ENCODE results near the gene LIN52. TPM values are rescaled to one million over a fixed set of nuclear protein-coding genes. Genes with fewer than 3 reads are reported as not detected.

Gene LIN52
- total RNA-seq, 1 experiment from 2014 or later = 9.5 TPM

DNA sequence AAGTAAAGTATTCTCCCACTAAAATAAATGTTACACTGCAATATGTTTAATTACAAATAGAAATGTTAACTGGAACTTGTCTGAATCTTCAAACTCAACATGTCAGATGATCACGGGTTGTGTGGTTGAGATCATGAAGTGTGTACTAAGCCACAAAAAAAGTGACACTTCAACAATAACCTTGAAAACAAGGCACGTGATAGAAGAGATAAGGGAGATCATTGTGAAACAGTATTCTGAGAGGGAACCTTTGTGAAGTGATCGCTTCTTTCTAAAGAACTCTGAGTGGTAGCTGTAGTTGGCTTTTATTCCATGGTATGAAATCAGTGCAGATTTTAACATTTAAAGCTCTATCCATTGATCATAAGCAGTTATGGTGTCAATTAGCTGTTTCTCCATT is 60.0 kb downstream of the LIN52 start:
- DNase-seq (ENCODE audit: unreplicated experiment) = no peak
- no peaks in the 10 kb centered on the region for H3K4me1 Mint-ChIP-seq (ENCODE audit: insufficient read depth, unreplicated experiment)
- no TSS peak for BruUV-seq (replicated peaks)
- no peaks in the 10 kb centered on the region for H3K36me3 Mint-ChIP-seq (ENCODE audit: insufficient read depth, unreplicated experiment)
- H3K27ac Mint-ChIP-seq (ENCODE audit: low read depth, unreplicated experiment) = no peak overlapping the region
- TF ChIP-seq, protein P1, sequence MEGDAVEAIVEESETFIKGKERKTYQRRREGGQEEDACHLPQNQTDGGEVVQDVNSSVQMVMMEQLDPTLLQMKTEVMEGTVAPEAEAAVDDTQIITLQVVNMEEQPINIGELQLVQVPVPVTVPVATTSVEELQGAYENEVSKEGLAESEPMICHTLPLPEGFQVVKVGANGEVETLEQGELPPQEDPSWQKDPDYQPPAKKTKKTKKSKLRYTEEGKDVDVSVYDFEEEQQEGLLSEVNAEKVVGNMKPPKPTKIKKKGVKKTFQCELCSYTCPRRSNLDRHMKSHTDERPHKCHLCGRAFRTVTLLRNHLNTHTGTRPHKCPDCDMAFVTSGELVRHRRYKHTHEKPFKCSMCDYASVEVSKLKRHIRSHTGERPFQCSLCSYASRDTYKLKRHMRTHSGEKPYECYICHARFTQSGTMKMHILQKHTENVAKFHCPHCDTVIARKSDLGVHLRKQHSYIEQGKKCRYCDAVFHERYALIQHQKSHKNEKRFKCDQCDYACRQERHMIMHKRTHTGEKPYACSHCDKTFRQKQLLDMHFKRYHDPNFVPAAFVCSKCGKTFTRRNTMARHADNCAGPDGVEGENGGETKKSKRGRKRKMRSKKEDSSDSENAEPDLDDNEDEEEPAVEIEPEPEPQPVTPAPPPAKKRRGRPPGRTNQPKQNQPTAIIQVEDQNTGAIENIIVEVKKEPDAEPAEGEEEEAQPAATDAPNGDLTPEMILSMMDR (IDR thresholded peaks at IDR 0.05; ENCODE audit: unreplicated experiment) = no peak
- no peaks in the 10 kb centered on the region for H3K9me3 Mint-ChIP-seq (ENCODE audit: unreplicated experiment)
- H3K27me3 Mint-ChIP-seq (ENCODE audit: insufficient read depth, unreplicated experiment) = no peaks in the 10 kb centered on the region
- ChIA-PET POLR2A (interaction anchor here (0.5 kb wide), 1 partner anchor 11 kb away, joined by 3 read pairs; no protein-coding TSS in a partner anchor), CTCF (interaction anchor here (0.6 kb wide), 1 partner anchor 9 kb away, joined by 3 read pairs; no protein-coding TSS in a partner anchor)
- intact Hi-C loops (cut with micrococcal nuclease) = no loop called here
- no peak overlapping the region for H3K4me3 Mint-ChIP-seq (ENCODE audit: unreplicated experiment)

DNA sequence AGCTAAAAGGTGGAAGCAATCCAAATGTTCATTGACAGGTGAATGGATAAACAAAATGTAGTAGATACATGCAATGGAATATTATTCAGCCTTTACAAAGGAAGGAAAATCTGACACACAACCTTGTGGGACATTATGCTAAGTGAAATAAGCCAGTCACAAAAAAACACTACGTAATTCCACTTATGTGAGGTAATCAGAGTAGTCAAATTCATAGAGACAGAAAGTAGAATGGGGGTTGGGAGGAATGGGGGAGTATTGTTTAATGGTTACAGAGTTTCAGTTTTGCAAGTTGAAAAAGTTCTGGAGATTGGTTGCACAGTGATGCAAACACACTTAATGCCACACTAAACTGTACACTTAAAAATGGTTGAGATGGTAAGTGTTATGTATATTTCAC is 62.8 kb downstream of the LIN52 start:
- CTCF ChIA-PET = interaction anchor here (0.7 kb wide), 1 partner anchor 36 kb away, joined by 4 read pairs; no protein-coding TSS in a partner anchor
- Mint-ChIP-seq H3K9me3 (ENCODE audit: unreplicated experiment) (no peaks in the 10 kb centered on the region), H3K4me3 (ENCODE audit: unreplicated experiment) (no peak overlapping the region)

DNA sequence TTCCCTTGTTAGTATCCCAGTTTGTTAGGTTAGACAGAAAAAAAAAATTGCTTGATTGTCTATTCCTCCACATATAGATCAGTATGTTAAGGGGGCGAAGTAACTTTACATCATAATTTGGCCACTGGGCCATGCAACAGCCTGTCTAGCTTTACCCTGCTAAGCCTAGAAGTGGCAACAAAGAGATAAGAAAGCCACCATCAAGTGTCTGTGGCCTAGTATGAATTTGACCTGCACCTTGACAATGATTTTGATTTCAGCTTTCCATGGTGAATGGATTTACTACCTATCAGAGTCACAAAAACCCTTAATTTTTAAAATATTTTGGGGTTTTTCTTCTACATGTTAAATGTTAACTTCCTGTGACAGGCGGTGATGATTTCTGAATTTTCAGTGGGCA is 63.9 kb downstream of the LIN52 start:
- CTCF ChIA-PET = interaction anchor here (0.6 kb wide), 1 partner anchor 389 kb away, joined by 3 read pairs; no protein-coding TSS in a partner anchor
- H3K27me3 Mint-ChIP-seq (ENCODE audit: insufficient read depth, unreplicated experiment) = no peaks in the 10 kb centered on the region

More for the DNA sequence above, 62.8 kb downstream of the LIN52 start:
- Mint-ChIP-seq H3K27ac (ENCODE audit: low read depth, unreplicated experiment) (no peak overlapping the region), H3K27me3 (ENCODE audit: insufficient read depth, unreplicated experiment) (no peaks in the 10 kb centered on the region), H3K36me3 (ENCODE audit: insufficient read depth, unreplicated experiment) (no peaks in the 10 kb centered on the region), H3K4me1 (ENCODE audit: insufficient read depth, unreplicated experiment) (no peaks in the 10 kb centered on the region)
- DNase-seq (ENCODE audit: unreplicated experiment) = no peak
- intact Hi-C loops (cut with micrococcal nuclease) = no loop called here
- TF ChIP-seq, protein P1 (IDR thresholded peaks at IDR 0.05; ENCODE audit: unreplicated experiment) = no peak
- POLR2A ChIA-PET = no interaction called here
- no TSS peak for BruUV-seq (replicated peaks)

DNA sequence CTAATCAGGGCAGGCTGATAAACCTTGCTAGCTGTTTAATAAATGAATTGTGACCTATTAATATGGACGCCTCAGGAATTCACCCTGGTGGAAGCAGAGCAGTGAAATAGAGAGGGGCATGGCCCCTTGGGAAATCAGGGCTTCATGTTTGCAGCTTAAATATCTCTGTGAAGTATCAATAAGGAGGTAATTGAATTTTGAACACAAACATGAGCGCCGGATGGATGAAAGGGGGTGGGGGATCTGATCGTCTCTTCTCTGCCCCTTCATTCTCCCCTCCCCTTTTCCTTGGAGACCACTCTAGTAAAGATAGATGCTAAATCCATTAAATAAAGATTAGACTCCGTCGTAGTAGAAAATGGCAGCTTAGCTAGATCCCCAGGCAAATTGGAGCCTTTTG is 70.5 kb downstream of the LIN52 start:
- Mint-ChIP-seq H3K36me3 (ENCODE audit: insufficient read depth, unreplicated experiment) (peaks cover 6% of the 10 kb centered on the region), H3K27ac (ENCODE audit: low read depth, unreplicated experiment) (no peak overlapping the region), H3K27me3 (ENCODE audit: insufficient read depth, unreplicated experiment) (no peaks in the 10 kb centered on the region), H3K4me1 (ENCODE audit: insufficient read depth, unreplicated experiment) (no peaks in the 10 kb centered on the region), H3K9me3 (ENCODE audit: unreplicated experiment) (no peaks in the 10 kb centered on the region), H3K4me3 (ENCODE audit: unreplicated experiment) (no peak overlapping the region)
- ChIA-PET CTCF (interaction anchor here (0.6 kb wide), 1 partner anchor 790 kb away, joined by 3 read pairs; no protein-coding TSS in a partner anchor), POLR2A (interaction anchor here (0.6 kb wide), 1 partner anchor 40 kb away, joined by 3 read pairs; no protein-coding TSS in a partner anchor)
- BruUV-seq (replicated peaks) = no TSS peak
- TF ChIP-seq, protein P1 (IDR thresholded peaks at IDR 0.05; ENCODE audit: unreplicated experiment) = no peak
- DNase-seq (ENCODE audit: unreplicated experiment) = no peak
- intact Hi-C loops (cut with micrococcal nuclease) = no loop called here

More for the DNA sequence above, 63.9 kb downstream of the LIN52 start:
- no peak overlapping the region for H3K27ac Mint-ChIP-seq (ENCODE audit: low read depth, unreplicated experiment)
- H3K4me1 Mint-ChIP-seq (ENCODE audit: insufficient read depth, unreplicated experiment) = no peaks in the 10 kb centered on the region
- no peak overlapping the region for H3K4me3 Mint-ChIP-seq (ENCODE audit: unreplicated experiment)
- DNase-seq (ENCODE audit: unreplicated experiment) = no peak
- no peaks in the 10 kb centered on the region for H3K36me3 Mint-ChIP-seq (ENCODE audit: insufficient read depth, unreplicated experiment)
- H3K9me3 Mint-ChIP-seq (ENCODE audit: unreplicated experiment) = no peaks in the 10 kb centered on the region
- intact Hi-C loops (cut with micrococcal nuclease) = no loop called here
- POLR2A ChIA-PET = interaction anchor here (2.3 kb wide), 1 partner anchor 17 kb away, joined by 6 read pairs; no protein-coding TSS in a partner anchor
- BruUV-seq (replicated peaks) = no TSS peak
- TF ChIP-seq, protein P1 (IDR thresholded peaks at IDR 0.05; ENCODE audit: unreplicated experiment) = no peak

Measured in MCF 10A (cell line).